Measurements from ENCODE around the gene BSND.

Gene BSND

DNA sequence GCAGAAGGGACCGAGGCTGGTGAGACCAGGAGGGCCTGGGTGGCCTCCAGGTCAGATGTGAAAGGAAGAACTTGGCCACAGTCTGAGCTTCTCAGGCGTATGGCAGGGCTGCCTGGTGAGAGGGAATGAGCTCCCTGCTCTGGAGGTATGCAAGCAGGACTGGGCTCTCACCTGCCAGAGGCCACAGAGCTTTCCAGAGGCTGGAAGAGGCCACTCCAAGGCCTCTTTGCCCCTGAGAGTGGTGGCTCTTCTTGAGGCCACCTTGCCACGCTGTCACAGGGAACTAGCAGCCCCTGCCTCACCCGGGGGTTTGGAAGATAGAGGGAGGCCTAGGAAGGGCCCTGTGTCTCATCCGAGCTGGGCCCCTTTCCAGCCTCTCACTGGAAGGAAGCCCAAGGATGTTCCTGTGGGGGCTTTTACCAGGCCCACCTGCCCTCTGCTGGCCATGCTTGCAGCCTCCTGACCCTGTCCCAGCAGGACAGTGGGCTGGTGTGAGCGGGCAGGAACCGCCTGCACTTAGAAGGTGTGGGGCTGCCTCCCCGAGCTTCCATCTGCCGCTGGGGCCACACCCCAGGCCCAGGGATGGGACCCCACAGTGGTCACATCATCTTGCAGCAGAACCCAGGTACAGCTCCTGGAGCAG lies 50.7 kb downstream of the BSND start:
- no peak for DNase-seq (ENCODE audit: low read depth, low spot score)
- H3K4me3 ChIP-seq (ENCODE audit: low read depth, low read length): no peak overlapping the region
- ChIA-PET POLR2A (interaction anchor here (0.6 kb wide), 1 partner anchor 9 kb away, joined by 3 read pairs; no protein-coding TSS in a partner anchor), CTCF (interaction anchor here (1.2 to 2.0 kb wide), 4 partner anchors 9 to 104 kb away, joined by 3 to 9 read pairs (median 5); no protein-coding TSS in a partner anchor)
- TF ChIP-seq, protein P1, sequence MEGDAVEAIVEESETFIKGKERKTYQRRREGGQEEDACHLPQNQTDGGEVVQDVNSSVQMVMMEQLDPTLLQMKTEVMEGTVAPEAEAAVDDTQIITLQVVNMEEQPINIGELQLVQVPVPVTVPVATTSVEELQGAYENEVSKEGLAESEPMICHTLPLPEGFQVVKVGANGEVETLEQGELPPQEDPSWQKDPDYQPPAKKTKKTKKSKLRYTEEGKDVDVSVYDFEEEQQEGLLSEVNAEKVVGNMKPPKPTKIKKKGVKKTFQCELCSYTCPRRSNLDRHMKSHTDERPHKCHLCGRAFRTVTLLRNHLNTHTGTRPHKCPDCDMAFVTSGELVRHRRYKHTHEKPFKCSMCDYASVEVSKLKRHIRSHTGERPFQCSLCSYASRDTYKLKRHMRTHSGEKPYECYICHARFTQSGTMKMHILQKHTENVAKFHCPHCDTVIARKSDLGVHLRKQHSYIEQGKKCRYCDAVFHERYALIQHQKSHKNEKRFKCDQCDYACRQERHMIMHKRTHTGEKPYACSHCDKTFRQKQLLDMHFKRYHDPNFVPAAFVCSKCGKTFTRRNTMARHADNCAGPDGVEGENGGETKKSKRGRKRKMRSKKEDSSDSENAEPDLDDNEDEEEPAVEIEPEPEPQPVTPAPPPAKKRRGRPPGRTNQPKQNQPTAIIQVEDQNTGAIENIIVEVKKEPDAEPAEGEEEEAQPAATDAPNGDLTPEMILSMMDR (IDR thresholded peaks at IDR 0.05; ENCODE audit: insufficient read depth, low read length, missing control alignments): no peak

- H3K4me3 ChIP-seq (ENCODE audit: low read depth, low read length): no peak overlapping the region
- TF ChIP-seq, protein P1 (IDR thresholded peaks at IDR 0.05; ENCODE audit: insufficient read depth, low read length, missing control alignments): no peak
- CTCF ChIA-PET: interaction anchor here (1.2 to 2.0 kb wide), 4 partner anchors 9 to 105 kb away, joined by 3 to 9 read pairs (median 5); no protein-coding TSS in a partner anchor
- POLR2A ChIA-PET: no interaction called here
- DNase-seq (ENCODE audit: low read depth, low spot score): no peak
Observed at GRCh38 chr1:55049914-55050278, 51.2 kb downstream of the BSND start.

- no peak for DNase-seq (ENCODE audit: low read depth, low spot score)
- H3K4me3 ChIP-seq (ENCODE audit: low read depth, low read length): no peak overlapping the region
- TF ChIP-seq, protein P1 (IDR thresholded peaks at IDR 0.05; ENCODE audit: insufficient read depth, low read length, missing control alignments): no peak
- ChIA-PET CTCF (interaction anchor here (1.2 to 2.0 kb wide), 4 partner anchors 10 to 105 kb away, joined by 3 to 9 read pairs (median 5); no protein-coding TSS in a partner anchor), POLR2A (no interaction called here)
Observed at GRCh38 chr1:55050283-55050682, 51.5 kb downstream of the BSND start.

DNA sequence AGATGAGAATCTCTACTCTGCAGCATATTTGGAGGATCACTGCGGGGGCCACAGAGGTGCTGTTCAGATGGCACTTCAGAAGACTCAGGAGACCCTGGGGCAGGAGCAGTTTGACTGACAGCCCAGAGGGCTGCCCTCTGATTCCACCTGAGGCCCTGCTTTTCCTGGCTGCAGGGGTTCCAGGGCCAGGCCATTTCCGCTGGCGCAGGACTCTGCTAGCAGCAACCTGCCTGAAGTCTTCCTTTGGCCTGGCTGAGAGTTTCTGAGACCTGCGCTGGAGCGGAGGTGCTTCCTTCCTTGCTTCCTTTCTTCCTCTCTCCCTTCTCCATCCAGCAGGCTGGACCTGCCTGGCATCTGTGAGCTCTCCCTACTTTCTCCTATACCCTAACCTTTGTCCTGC lies 52.4 kb downstream of the BSND start:
- TF ChIP-seq, protein P1 (IDR thresholded peaks at IDR 0.05; ENCODE audit: insufficient read depth, low read length, missing control alignments): no peak
- no peak overlapping the region for H3K4me3 ChIP-seq (ENCODE audit: low read depth, low read length)
- POLR2A ChIA-PET: no interaction called here
- no peak for DNase-seq (ENCODE audit: low read depth, low spot score)
- CTCF ChIA-PET: interaction anchor here (0.6 to 1.3 kb wide), 2 partner anchors 78 to 106 kb away, joined by 3 to 4 read pairs; no protein-coding TSS in a partner anchor

DNA sequence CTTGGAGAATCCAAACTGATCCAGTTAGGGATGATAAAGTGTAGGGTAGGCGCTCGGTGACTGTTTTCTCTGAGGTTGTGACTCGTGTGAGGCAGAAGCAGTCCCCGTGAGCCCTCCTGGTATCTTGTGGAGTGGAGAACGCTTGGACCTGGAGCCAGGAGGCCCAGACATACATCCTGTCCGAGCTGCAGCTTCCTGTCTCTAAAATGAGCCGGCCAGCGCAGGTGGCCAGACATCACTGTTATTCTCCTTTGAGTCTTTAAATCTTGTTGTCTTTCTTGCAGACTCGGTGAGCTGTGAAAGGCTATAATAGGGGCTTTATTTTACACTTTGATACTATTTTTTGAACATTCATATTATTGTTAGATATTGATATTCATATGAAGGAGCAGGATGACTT lies 52.9 kb downstream of the BSND start:
- H3K4me3 ChIP-seq (ENCODE audit: low read depth, low read length): no peak overlapping the region
- ChIA-PET CTCF (interaction anchor here (0.6 to 1.3 kb wide), 2 partner anchors 78 to 107 kb away, joined by 3 to 4 read pairs; no protein-coding TSS in a partner anchor), POLR2A (no interaction called here)

More for the DNA sequence above, 52.9 kb downstream of the BSND start:
- DNase-seq (ENCODE audit: low read depth, low spot score): no peak
- TF ChIP-seq, protein P1 (IDR thresholded peaks at IDR 0.05; ENCODE audit: insufficient read depth, low read length, missing control alignments): no peak

Data from AG04449 (cell line).